Brain pericyte (primary cell): ENCODE results near the gene ETV6.

Experiments
- DNase-seq: peaks from one replicate; pipeline ENCODE4 v3.0.0-alpha.2; 2012; ENCODE audit warnings: low read depth, low spot score

The ETV6 gene

DNA sequence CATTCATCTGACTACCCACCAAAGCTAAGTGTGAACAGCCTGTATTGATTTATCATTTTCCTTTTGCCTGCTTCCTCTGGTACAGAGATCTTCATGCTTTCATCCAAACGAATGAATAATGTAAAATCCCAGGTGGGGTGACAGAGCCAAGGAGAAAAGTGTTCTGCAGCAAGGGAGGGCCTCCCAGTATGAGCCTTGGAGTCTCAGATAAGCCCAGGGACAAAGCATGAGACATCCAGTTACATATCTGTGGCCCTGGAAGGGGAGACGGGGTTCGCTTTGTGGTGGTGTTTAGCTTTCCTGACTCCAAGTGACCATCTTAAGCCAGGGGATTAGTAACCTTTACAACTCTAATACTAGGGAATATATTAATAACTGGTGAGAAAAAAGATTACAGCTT is 177.1 kb downstream of the ETV6 start:
- DNase-seq: no peak

DNA sequence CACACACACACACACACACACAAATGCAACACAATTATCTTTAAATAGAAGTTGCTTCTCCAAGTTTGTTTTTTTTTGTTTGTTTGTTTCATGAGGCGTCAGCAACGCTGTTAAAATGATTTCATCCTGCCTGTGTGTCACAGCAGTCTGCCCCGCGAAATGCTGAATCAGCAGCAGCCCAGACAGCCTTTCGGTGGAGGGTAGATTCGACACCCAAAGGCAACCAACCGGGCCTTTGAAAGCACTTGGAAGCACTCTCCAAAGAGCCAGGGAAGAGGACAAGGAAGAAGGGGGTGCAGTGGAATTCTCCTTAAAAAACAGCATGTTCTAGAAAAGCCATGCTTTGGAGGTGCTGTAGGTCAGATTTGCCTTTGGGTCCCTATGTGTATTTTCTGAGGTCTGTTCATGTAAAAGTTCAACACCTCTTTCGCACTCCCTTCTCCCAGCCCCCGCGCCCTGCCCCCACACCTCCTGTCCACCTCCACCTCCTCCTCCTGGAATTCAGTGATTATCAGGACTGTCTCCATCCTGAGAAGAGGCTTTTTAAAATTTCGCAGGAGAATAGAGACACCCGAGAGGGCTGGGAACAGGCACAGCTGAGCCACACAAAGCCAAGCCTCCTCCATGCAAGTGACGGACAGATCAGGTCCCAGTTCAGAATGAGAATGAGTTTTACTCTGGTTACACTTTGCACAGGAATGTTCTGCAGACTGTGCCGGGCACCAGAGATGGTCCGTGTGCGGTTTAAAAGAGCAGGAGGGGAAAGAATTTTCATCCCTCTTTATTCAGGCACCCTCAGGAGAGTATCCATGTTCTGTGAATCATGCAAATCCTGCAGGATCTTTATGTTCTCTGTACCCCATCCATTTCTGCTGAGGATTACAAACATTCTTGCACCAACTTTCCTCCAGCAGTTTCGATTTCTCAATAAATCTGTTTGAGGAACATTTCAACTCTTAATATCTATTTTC is 177.9 kb downstream of the ETV6 start:
- no peak for DNase-seq

DNA sequence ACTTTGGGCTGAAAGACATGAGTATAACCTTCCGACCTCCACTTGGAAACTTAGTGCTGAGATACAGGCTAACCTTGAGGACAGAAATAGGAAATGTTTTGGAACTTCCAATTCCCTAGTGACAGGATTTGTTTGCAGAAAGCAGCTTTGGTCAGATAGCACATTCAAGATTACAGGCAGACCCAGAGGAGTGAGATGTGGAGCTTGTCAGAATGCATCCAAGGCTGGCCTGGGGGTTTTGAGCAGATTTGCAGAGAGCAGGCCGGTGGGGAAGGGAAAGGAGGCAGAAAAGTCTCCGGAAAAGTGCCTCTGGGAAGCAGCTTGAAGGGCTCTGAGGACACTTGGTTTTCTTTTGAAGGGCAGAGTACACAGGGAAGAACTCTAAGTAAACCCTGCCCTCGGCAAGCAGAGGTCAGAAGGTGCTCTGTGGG is 180.3 kb downstream of the ETV6 start:
- no peak for DNase-seq

DNA sequence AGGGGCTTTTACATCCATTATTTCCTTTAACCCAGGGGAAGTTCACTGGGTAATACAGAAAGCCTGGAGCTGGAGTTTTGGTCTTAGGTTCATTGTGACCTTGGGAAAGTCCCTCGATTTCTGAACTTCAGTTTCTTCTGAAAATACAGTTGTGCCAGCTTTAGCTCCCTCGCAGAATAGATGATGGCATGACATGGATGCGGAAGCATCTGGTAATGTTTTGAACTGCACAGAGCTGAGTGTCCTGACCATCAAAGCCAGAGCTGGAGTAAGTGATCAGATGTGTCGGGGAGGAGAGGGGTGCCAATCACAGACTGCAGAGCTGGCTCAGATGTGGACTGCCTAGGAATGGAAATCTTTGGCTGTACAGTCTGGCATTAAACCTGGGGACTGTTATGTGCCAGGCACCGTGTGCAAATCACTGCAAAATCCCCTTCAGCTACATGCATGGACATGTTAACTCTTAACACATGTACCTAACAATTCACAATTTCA is 180.9 kb downstream of the ETV6 start:
- DNase-seq: no peak

DNA sequence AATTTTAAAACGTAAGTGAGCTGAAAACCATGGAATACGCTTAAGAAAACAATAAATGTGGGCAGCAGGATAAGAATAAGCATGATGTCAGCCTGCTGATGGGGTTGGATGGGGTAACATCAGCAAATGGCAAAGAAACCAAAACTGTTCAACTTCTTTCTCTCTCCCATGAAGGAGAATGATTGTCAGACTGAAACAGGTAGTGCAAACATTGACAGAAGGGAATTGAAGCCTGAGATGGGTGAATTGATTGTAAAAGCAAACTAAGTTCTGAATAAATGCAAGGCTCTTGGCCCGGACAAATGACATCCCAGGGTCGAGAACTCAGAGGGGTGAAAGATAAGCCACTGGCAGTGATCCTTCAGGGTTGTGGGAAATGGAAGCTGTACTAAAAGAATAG is 182.6 kb downstream of the ETV6 start:
- no peak for DNase-seq

DNA sequence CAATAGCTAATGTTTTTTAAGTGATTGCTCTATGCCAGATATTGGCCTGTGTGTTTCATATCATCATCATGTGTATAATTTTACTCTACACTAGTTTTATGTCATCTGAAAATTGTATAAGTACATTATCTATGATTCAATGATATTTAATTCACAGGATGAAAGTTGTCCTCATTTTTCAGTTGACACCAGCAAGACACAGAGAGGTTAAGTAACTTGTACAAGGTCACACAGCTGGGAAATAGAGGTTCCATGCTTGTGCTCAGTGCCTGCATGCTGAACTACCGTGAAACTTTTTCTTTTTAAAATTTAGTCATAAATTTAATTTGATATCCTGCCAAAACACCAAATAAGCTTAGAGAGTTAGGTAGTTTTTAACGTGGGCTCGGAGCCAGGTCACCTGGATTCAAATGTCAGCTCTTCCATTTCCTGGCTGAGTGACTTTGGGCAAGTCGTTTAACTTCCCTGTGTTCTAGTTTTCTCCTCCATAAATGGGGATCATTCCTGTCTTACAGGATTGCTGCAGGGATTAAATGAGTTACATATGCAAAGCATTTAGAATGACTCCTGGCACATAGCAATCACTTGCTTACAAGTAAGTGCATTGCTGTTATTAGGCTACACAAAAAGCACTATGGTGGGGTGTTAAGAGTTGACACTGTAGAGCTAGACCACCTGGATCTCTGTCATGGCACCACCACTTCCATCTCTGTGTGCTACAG is 183.9 kb downstream of the ETV6 start:
- DNase-seq: no peak

DNA sequence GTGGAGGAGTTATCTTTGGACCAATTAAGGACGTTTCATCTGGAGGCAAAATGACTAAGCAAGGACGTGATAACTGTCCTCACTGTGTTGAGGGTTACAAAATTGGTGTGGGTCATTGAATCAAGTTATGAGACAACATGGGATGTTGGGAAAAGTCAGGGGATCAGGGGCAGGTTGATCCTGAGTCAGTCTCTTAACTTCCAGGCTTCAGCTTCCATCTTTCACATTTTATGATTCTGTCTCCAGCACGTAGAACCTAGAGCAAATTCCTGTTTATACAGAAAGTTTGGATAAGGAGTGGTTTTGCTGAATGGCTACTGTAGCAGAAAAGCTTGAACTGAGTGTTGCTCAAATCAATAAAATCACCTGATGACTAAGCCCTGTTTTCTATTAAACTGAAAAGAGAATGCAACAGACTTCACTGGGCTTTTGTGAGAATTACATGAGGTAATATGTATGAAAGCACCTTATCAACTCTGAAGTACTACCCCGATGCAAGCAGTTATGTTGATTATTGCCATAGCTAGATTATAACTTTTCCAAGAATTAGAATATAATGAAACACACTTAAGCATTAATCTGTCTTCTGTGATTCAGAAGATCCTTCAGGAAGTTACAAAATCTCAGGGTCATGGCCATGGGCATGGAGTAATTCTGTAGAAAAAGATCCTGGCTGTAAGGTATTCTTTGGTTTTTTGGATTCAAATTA is 184.8 kb downstream of the ETV6 start:
- DNase-seq: no peak

DNA sequence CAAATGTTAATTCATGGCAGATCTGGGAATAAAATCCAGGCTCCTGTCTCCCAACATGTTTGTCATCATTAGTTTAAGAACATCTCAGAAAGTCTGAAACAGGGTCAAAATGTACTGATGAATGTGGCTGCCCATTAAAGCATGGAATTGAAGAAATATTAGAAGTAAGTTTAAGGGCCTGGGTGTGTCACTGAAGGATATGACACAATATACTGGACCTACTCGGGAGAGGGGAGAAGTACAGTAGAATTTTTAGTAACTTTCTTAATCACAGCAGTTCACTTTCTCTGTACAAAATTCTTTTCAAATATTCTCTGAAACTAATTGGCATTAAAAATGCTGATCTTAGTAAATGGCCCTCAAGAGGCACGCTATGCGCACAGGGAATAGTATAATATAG is 185.5 kb downstream of the ETV6 start:
- no peak for DNase-seq

DNA sequence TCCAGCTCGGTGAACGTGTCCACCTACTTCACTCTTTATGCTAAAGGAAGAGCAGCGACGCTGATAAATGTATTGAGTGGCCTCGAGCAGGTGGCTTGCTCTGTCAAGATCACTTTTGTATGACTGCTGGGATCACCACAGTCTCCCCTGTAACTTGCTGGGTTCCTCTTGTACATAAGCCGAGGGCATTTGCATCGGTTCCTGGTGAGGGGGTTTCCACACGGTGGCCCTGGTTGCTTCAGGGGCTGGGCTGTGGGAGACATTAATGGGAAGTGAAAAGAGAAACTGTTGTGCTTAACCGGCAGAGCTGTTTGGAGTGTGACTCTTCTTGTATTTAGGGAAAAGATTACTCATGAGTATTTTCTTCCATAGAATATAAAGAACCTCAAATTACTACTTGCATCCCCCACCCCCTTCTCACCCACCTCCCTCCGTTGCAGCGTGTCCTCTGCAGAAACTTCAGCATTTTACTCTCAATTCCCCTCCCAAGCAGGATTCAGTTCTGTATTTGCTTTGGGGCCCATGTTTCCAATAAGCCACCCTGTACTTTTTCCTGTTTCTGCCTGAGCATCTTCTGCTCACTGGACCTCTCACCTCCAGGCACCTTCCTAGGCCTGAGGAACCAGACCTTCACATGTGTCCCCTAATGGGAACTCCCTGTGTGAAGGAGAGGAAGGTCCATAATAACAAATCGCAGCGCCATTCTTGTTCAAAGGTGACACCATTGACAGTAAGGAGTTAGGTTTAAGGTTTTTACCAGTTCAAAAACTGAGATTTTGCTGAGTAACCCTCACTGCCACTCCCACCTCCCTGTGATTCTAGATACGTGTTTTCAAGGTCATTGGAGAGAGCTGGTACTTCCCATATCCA is 187.0 kb downstream of the ETV6 start:
- DNase-seq: no peak

DNA sequence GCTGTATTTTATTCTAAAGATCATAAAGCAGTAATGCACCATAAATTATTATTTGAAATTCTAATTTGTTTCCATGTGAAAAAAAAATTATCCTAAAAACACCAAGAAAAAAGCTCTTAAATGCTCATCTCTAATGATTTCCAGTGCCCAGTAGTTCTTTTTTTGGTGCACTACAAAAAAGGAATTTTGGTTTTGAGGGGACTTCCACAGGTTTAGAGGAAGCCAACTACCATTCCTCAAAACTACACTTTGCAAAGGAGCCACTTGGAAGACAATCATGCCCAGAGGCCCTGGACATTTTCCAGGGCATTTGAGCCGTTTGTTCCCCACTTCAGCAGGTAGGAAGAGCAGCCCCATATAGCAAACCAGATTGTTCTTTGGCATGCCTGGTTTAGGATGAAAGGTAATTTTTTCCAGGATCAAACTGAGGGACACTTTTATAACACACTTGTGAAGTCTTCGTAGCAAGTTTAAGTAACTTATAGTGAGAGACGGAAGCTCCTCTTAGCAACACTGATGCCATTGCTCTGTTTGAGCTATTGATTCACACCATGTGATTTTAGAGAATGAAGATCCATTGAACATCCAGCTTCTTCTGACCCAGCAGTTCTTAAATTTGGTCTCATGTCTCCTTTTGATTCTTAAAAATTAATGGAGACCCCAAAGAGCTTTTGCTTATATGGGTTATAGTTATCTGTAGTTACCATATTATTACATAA is 187.9 kb downstream of the ETV6 start:
- no peak for DNase-seq

DNA sequence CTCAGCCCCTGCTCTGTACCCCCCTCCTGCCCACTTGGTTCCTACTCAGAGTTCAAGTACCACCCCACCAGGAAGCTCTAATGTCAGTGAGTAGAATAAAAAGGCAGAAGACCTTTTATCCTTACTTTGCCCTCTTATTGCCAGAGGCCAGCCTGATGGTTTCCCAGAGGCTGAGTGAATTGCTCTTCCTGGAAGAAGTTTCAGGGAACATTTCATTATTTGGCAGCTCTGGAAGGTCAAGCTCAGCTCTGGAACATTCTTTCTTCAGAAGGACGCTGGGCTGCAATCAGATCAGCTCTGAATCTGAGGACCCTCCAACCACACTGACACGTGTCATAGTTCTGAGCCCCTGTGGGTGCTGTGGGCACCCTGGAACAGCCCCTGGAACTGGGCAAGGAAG is 188.9 kb downstream of the ETV6 start:
- no peak for DNase-seq

DNA sequence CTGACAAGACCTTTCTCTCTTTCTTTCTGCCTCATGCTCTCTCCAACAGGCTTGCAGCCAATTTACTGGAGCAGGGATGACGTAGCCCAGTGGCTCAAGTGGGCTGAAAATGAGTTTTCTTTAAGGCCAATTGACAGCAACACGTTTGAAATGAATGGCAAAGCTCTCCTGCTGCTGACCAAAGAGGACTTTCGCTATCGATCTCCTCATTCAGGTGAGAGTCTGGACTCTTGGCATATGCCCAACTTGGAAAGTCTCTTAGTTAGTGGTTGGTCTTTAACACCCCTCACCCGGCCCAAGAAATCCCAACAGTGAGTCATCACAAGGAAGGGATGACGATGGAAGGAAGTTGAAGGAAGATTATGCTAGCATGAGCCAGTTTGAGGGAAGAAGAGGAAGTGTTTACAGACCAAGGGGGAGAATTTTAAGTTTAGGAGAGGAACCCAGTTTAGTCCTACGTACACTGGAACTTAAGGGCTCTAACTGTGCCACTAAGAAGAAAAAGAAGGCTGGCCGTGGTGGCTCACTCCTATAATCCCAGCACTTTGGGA is 189.7 kb downstream of the ETV6 start:
- DNase-seq: no peak

DNA sequence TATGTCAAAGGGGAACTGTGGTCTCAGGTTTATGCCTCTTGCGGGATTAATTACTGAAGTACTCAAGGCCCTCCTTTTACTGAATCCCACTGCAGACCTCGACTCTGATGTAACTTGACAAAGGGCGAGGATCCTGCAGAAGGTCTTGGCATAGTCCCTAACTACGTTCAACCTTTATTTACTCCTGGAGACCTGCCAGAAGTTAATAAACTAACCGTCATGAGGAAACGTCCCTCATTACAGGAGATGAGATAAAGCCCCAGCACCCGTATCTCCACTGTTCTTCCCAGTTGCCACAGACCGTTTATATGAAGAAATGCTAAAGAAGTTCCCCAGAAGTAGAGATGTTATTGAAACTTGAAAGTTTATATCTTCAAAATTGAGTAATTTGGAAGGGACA is 190.9 kb downstream of the ETV6 start:
- no peak for DNase-seq

DNA sequence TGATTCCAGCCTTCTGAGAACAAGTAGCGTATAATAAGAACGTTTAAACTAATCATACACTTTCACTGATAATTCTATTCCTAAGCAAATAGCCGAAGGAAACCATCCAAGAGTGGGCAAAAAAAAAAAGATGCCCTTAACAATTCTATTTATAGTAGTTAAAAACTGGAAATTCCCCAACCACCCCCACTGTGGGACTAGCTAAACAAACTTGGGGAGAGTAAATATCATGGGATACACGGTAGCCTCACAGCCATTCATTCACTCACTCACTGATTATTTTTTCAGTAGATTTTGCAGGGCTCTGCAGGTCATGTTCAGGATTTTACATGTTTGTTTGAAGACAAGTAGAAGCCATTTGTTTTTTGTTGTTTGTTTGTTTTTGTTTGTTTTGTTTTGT is 197.0 kb downstream of the ETV6 start:
- DNase-seq: no peak

DNA sequence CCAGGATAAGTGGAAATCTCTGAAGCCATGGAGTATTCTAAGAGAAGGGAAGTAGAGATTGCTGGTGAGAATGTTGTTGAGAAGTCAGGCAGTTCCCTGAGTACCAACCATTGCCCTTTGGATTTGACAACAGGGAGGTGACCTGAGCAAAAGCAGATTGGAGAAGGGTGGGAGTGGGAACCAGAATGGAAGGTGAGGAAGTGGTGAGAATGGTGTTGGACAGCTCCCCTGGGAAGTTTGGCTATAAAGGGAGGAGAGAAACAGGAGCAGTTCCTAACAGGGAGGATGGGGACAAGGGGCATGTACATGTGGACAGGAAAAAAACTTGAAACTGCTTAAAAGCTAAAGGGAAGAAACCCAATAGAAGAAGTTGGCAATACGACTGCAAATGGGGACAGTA is 198.1 kb downstream of the ETV6 start:
- no peak for DNase-seq

DNA sequence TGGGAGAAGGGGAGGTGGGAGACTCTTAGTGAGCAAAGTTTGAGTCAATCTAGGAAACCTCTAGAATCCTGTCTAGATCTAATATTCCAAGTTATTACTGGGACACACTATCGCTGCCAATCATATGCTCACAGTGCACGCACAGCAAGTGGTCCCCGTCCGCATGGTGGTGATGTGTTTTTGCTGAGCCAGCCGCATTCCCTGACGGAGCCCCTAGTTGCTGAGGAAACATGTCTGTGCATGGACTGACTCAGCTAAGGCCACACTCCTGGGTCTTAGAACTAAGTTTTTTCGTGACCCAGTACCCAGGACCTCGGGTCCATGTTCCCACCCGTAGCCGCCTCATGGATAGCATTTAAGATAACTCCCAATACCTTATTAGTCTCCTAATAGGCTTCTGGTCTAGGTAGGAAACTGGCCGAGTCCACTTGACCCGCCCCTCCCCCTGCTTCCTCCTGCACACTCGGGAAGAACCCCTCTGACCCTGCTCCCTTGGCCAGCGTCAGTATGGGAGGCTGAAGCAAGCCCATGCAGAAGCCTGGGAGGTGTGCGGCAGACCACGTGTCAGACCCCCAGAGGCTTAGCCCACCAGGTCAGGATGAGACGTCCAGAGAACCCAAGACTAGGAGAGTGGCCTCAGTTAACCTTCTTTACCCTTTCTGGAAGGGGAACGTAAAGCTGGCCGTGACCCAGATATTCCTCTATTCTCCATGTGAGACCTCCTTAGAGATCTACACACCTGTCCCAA is 200.5 kb downstream of the ETV6 start:
- no peak for DNase-seq

DNA sequence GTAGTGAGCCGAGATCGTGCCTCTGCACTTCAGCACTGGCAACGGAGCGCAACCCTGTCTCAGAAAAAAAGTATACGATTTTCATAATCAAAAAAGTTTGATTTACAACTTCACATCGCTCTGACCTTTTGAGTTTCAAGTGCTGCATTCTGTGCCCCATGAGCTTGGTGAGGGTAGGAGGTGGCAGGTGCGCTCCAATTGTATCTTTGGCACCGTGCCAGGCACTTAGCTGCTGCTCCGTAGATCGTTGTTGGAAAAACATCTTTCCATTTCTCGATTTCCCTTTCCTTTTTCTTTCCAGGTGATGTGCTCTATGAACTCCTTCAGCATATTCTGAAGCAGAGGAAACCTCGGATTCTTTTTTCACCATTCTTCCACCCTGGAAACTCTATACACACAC is 203.7 kb downstream of the ETV6 start:
- DNase-seq: no peak

DNA sequence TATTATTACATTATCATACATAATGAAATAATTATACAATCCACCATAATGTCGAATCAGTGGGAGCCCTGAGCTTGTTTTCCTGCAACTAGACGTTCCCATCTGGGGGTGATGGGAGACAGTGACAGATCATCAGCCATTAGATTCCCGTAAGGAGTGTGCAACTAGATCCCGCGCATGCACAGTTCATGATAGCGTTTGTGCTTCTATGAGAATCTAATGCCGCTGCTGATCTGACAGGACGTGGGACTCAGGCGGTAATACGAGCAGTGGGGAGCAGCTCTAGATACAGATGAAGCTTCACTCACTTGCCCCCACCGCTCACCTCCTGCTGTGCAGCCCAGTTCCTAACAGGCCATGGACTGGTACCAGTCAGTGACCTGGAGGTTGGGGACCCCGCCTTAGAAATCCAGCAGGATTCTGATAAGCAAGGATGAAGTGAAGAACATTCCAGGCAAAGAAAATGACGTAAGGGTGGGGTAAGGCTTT is 204.6 kb downstream of the ETV6 start:
- no peak for DNase-seq

DNA sequence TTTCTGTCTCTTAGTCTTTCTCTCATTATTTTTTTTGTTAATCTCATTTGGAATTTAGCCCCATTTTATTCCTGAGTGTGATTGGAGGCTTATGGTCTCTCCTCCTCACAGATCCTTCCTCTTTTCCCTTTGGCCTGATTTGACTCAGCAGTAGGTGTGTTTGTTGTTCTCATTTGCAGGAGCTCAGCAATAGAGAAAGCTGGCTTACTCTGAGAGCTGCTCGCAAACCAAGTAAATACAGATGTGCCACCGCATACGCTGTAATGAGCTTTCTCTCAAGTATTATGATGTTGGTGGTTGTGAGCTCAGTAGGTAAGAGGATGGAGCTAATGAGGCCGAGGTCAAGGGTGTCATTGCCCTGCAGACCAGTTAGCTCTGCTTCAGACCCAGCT is 206.5 kb downstream of the ETV6 start:
- DNase-seq: no peak
